KMS-11 (cell line): ENCODE data around the gene DCP2.

ENCODE experiments used
- H2AFZ ChIP-seq: fragments of 200-600 bp; sonication (generic); 2 replicates; pipeline ENCODE4 v1.6.1; 2016; ENCODE audit warnings: antibody characterized with exemption, mixed run types, low read depth
- H3K27ac ChIP-seq: fragments of 200-600 bp; sonication (generic); 2 replicates; pipeline ENCODE4 v1.6.1; 2016; ENCODE audit warnings: mild to moderate bottlenecking, mixed run types
- H3K27me3 ChIP-seq: fragments of 200-600 bp; sonication (generic); 2 replicates; pipeline ENCODE4 v1.6.1; 2017; ENCODE audit warnings: mild to moderate bottlenecking, low read depth, mixed run types, moderate library complexity; ENCODE audit not compliant: insufficient read depth
- H3K36me3 ChIP-seq: fragments of 200-600 bp; sonication (generic); 2 replicates; pipeline ENCODE4 v1.6.1; 2017; ENCODE audit warnings: mild to moderate bottlenecking, mixed run types; ENCODE audit not compliant: insufficient read depth
- H3K4me1 ChIP-seq: fragments of 200-600 bp; sonication (generic); 2 replicates; pipeline ENCODE4 v1.6.1; 2016; ENCODE audit warnings: mild to moderate bottlenecking, low read depth, mixed run types; ENCODE audit not compliant: poor library complexity, severe bottlenecking
- H3K4me2 ChIP-seq: fragments of 200-600 bp; sonication (generic); 2 replicates; pipeline ENCODE4 v1.7.0; 2016; ENCODE audit warnings: mild to moderate bottlenecking, mixed run types
- H3K4me3 ChIP-seq: fragments of 200-600 bp; sonication (generic); IDR thresholded peaks from 2 replicates; pipeline ENCODE4 v1.6.1; 2017; ENCODE audit warnings: low read depth, low read length, mixed read lengths; ENCODE audit not compliant: insufficient read depth
- H3K79me2 ChIP-seq: fragments of 200-600 bp; sonication (generic); 2 replicates; pipeline ENCODE4 v1.6.1; 2016; ENCODE audit warnings: low read depth, mixed run types; ENCODE audit not compliant: insufficient read depth
- H3K9ac ChIP-seq: fragments of 200-600 bp; sonication (generic); 2 replicates; pipeline ENCODE4 v1.6.1; 2016; ENCODE audit warnings: mild to moderate bottlenecking, mixed run types
- H4K20me1 ChIP-seq: fragments of 200-600 bp; sonication (generic); 2 replicates; pipeline ENCODE4 v1.6.1; 2016; ENCODE audit warnings: mild to moderate bottlenecking, mixed run types; ENCODE audit not compliant: insufficient read depth
- TF ChIP-seq, protein P1 (sequence below): fragments of 200-600 bp; sonication (generic); conservative IDR thresholded peaks from 2 replicates; pipeline ENCODE4 v1.6.1; 2017; ENCODE audit warnings: low read depth, mild to moderate bottlenecking, antibody characterized with exemption, low read length, moderate library complexity, mixed read lengths

DCP2 gene

DNA sequence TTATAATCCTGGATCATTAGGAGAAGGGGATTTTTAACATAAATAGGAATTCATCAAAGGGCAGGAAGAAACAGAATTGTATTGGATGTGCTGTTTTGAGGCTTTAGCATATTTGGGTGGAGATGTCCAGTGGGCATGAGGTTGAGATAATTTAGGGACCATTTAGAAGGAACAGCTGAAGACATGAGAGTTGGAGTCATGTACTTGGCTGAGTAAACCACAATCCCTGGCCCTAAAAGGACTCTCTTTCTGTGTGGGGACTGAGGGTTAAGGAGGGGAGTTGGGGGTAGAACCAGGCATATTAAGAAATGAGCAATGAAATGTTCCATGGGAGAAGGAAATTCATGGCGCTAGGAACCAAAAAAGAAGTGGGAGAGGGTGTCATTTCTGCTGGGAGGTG lies 61.5 kb downstream of the DCP2 start:
- H3K4me3 ChIP-seq, result no peak overlapping the region
- H3K27me3 ChIP-seq, result no peaks in the 10 kb centered on the region
- H3K36me3 ChIP-seq, result no peaks in the 10 kb centered on the region
- no peaks in the 10 kb centered on the region for H3K4me1 ChIP-seq
- H3K9ac ChIP-seq, result no peak overlapping the region
- no peak overlapping the region for H3K4me2 ChIP-seq
- no peak overlapping the region for H3K27ac ChIP-seq
- TF ChIP-seq, protein P1, sequence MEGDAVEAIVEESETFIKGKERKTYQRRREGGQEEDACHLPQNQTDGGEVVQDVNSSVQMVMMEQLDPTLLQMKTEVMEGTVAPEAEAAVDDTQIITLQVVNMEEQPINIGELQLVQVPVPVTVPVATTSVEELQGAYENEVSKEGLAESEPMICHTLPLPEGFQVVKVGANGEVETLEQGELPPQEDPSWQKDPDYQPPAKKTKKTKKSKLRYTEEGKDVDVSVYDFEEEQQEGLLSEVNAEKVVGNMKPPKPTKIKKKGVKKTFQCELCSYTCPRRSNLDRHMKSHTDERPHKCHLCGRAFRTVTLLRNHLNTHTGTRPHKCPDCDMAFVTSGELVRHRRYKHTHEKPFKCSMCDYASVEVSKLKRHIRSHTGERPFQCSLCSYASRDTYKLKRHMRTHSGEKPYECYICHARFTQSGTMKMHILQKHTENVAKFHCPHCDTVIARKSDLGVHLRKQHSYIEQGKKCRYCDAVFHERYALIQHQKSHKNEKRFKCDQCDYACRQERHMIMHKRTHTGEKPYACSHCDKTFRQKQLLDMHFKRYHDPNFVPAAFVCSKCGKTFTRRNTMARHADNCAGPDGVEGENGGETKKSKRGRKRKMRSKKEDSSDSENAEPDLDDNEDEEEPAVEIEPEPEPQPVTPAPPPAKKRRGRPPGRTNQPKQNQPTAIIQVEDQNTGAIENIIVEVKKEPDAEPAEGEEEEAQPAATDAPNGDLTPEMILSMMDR, result no peak
- H3K79me2 ChIP-seq, result no peaks in the 10 kb centered on the region
- no peaks in the 10 kb centered on the region for H4K20me1 ChIP-seq
- H2AFZ ChIP-seq, result no peak overlapping the region

DNA sequence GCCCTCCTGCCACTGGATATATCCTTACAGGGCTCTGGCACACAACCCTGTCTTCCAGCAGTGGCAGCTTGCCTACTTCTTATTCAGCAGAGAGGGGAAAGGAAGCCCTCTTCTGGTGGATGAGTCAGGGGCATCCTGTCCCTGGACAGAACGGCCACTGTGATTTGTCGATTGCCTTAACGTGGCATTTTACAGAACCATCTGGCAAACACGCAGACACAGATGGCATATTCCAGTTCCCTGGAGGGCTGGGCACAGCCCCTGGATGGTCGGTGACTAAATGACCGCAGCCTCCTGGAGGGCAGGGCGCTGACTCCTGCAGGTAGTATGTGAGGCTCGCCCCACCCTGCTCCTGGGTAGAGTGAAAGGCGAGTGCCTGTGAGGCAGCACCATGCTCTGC lies 62.1 kb downstream of the DCP2 start:
- H3K36me3 ChIP-seq, result no peaks in the 10 kb centered on the region
- no peaks in the 10 kb centered on the region for H3K79me2 ChIP-seq
- no peak overlapping the region for H3K4me2 ChIP-seq
- H3K27me3 ChIP-seq, result no peaks in the 10 kb centered on the region
- H4K20me1 ChIP-seq, result no peaks in the 10 kb centered on the region
- no peak overlapping the region for H2AFZ ChIP-seq
- no peak overlapping the region for H3K27ac ChIP-seq
- H3K4me3 ChIP-seq, result no peak overlapping the region
- no peak overlapping the region for H3K9ac ChIP-seq
- no peaks in the 10 kb centered on the region for H3K4me1 ChIP-seq
- TF ChIP-seq, protein P1, result no peak

DNA sequence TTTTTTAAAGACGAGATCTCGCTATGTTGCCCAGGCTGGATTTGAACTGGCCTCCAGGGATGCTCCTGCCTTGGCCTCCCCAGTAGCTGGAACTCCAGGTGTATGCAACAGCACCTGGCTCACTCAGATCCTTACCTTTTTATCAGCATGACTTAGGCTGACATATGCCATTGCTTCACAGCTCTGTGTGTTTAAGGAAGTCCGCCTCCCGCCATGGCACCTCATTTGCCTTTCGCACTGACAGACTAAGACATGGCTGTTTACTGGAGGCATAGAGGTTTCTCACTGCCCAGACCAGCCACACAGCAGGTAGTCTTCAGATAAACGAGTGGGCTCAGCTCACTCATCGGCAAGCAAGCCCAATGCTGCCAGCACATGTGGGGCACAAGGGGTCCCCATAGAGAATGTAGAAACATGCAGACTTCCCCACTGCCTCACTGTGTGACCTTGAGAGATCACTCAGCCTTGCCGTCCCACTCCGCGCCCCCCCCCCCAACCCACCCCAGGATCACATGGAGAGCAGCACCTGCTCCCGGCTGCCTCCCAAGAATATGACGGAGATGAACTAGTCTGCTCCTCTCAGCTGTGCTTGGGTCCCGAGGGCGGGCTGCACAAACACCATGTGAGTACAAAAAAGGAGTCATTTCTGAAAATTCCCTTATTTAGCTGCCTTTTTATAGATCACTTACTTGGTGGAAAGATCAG lies 62.8 kb downstream of the DCP2 start:
- Histone ChIP-seq H3K27me3 (no peaks in the 10 kb centered on the region), H3K79me2 (no peaks in the 10 kb centered on the region), H3K36me3 (no peaks in the 10 kb centered on the region), H3K27ac (no peak overlapping the region), H4K20me1 (no peaks in the 10 kb centered on the region), H3K4me1 (no peaks in the 10 kb centered on the region), H3K4me3 (no peak overlapping the region), H3K9ac (no peak overlapping the region), H3K4me2 (no peak overlapping the region), H2AFZ (no peak overlapping the region)
- TF ChIP-seq, protein P1, result no peak

DNA sequence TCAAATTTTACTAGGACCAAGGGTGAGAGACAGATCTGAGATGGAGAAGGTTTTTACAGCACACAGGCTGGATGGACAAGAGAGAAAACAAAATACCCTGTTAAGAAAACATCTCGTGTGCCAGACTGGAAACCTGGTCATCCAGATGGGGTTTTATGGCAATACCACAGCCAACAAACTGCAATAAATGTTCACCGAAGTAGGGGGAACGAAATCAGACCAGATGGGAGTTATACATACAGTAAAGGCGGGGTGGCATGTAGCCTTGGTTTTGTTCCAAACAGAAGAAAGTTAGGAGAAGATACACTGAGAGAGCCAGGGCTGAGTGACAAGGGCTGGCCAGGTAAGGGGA lies 63.3 kb downstream of the DCP2 start:
- no peak overlapping the region for H3K9ac ChIP-seq
- H3K79me2 ChIP-seq, result no peaks in the 10 kb centered on the region
- H3K4me1 ChIP-seq, result no peaks in the 10 kb centered on the region
- H3K36me3 ChIP-seq, result no peaks in the 10 kb centered on the region
- H3K27ac ChIP-seq, result no peak overlapping the region
- no peaks in the 10 kb centered on the region for H3K27me3 ChIP-seq
- no peak overlapping the region for H3K4me2 ChIP-seq
- no peaks in the 10 kb centered on the region for H4K20me1 ChIP-seq
- H2AFZ ChIP-seq, result no peak overlapping the region
- no peak overlapping the region for H3K4me3 ChIP-seq
- TF ChIP-seq, protein P1, result no peak
